ENCODE data around the gene ZNF3.

Gene ZNF3

GRCh38 chr7:100090527-100091410, 9.2 kb upstream of the ZNF3 start:
- H3K27ac ChIP-seq: no peak overlapping the region
- no peak overlapping the region for H3K4me3 ChIP-seq

DNA sequence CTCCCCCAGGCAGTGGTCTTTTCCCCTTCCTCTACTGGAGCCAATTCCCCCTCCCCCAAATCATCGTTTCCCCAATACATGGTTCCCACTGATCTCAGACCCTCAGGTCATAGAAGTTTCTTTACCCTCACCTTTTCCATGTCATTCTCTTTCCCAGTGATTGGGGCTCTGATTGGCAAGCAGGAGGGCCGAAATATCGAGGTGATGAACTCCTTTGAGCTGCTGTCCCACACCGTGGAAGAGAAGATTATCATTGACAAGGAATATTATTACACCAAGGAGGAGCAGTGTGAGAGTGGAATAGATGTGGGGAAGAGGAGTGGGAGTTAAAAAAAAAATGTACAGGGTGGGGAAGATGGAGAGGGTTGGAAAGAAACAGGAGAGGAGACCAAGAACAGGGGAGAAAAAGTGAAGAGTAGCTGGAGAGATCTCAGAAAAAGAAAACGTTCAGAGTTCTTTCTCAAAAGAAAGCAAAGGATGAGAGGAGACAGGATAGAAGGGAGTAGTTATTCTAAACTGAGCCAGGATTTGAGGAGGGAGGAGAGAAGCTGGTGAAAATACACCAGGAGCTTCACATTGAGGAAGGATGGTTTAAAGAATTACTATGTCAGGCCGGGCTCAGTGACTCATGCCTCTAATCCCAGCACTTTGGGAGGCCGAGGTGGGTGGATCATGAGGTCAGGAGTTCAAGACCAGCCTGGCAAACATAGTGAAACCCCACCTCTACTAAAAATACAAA, 8.1 kb upstream of the ZNF3 start:
- H3K27ac ChIP-seq: peak overlapping the region in 20 of 21 experiments; percentile 50 to 96 (median 90)
- peak overlapping the region; percentile 60 to 83 (median 67) for H3K4me3 ChIP-seq

- H3K4me3 ChIP-seq: peak within 1 kb of the TSS; percentile 60 to 83 (median 67)
- peak within 1 kb of the TSS; percentile 31 to 96 (median 89) for H3K27ac ChIP-seq
Observed at GRCh38 chr7:100088621-100089457, 7.3 kb upstream of the ZNF3 start, which contains the start of gene COPS6. Gene COPS6 (plus strand): TSS chr7:100088969. CDS start chr7:100088991, 22 bp downstream.

DNA sequence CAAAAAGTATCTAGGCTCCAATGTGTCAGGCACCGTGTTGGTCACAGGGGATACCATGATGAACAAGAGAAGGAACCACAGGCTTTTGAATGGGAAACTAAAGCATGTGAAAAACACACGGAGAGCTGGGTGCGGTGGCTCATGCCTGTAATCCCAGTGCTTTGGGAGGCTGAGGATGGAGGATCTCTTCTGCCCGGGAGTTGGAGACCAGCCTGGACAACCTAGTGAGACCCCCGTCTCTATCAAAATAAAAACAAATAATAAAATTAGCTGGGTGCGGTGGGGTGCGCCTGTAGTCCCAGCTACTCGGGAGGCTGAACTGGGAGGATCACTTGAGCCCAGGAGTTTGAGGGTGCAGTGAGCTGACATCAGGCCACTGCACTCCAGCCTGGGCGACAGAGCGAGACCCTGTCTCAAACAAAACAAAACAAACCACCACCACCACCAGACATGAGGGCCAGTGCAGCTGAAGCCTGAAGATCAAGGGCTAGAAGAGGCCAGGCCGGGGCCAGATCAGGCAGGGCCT, 6.6 kb upstream of the ZNF3 start:
- peak overlapping the region in 20 of 21 experiments; percentile 50 to 96 (median 90) for H3K27ac ChIP-seq
- peak overlapping the region; percentile 60 to 83 (median 67) for H3K4me3 ChIP-seq

DNA sequence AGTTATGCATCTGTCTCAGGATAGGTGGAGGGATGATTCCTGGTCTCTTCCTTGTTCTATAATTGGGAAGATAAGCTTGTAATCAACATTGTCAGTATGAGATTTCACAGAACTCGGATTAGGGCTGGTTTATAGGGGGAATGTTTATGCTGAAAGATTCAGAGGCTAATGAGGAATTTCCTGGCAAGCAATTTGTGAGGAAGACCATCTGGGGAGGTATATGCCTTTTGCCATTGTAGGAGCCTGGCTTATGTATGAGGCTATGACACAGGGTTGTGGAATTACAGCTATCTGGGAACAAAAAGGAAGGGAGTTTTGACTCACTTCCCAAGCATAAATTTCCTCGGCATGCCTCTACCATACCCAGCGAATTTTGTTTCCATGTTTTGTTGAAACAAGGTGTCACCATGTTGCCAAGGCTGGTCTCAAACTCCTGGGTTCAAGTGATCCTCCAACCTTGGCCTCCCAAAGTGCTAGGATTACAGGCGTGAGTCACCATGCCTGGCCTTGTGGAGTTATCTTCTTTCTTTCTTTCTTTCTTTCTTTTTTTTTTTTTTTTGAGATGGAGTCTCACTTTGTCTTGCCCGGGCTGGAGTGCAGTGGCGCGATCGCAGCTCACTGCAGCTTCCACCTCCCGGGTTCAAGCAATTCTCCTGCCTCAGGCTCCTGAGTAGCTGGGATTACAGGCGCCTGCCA, 5.7 kb upstream of the ZNF3 start:
- peak overlapping the region in 4 of 21 experiments; percentile 0 to 62 (median 30) for H3K27ac ChIP-seq
- no peak overlapping the region for H3K4me3 ChIP-seq

- no peak overlapping the region for H3K27ac ChIP-seq
- no peak overlapping the region for H3K4me3 ChIP-seq
Observed at GRCh38 chr7:100085515-100085914, 4.0 kb upstream of the ZNF3 start.

GRCh38 chr7:100082978-100083377, 1.5 kb upstream of the ZNF3 start:
- H3K4me3 ChIP-seq: no peak overlapping the region
- H3K27ac ChIP-seq: peak overlapping the region in 1 of 21 experiments; percentile 92

DNA sequence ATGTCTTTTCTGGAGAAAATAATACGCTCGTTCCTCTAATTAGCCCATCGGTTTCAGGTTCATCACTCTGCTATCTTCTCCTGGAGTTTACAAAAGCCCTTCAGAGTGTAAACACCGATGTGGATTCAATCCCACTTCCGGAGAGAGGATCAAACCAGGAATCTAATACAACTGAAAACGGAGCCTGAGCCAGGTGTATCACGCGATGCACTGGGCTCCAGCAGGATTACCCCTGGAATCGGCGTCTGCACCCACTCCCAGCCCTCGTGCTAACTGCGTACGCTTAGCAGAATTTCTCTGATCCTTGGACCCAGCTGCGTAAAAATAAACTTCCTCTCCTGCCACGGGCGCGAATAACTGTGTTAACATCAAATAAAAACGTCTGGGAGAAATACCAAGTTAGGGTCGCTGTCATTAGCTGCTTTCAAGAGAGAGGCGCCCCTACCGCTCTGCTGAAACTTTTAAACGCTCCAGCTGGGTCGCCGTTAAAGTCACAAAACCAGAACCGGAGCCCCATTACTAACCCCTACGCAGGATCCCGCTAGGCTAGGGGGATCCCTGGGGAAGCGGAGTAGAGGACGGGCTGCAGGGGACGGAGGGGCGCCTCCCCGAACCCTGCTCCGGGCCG, 502 bp downstream of the ZNF3 start:
- H3K27ac ChIP-seq: peak overlapping the region; percentile 73 to 94 (median 90)
- H3K4me3 ChIP-seq: peak overlapping the region; percentile 68 to 97 (median 87)

GRCh38 chr7:100079024-100079560, 2.4 kb downstream of the ZNF3 start:
- H3K4me3 ChIP-seq: no peak overlapping the region
- peak overlapping the region in 1 of 21 experiments; percentile 7 for H3K27ac ChIP-seq

GRCh38 chr7:100077205-100077604, 4.3 kb downstream of the ZNF3 start:
- no peak overlapping the region for H3K4me3 ChIP-seq
- no peak overlapping the region for H3K27ac ChIP-seq

- no peak overlapping the region for H3K27ac ChIP-seq
- no peak overlapping the region for H3K4me3 ChIP-seq
Observed at GRCh38 chr7:100075418-100075817, 6.1 kb downstream of the ZNF3 start.

GRCh38 chr7:100074841-100075240, 6.7 kb downstream of the ZNF3 start:
- no peak overlapping the region for H3K27ac ChIP-seq
- H3K4me3 ChIP-seq: no peak overlapping the region

DNA sequence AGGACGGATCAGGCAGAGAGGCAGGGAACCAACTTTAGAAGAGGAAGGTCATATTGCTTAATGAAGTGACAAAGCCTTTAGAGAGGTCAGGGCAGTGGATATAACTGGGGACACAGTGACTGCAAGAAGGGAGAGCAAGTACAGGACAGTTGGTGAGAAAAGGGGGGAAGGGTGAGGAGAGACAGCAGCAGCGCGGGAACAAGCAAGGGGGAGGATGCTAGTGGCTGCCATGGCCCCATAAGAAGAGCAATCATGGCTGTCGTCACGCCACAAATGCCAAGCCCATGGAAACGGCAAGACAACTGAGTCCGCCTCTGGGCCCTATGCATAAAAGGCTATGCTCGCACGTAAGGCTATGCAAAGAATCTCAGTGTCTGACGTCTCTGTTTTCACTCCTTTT, 9.1 kb downstream of the ZNF3 start:
- no peak overlapping the region for H3K27ac ChIP-seq
- no peak overlapping the region for H3K4me3 ChIP-seq

- H3K27ac ChIP-seq: no peak overlapping the region
- no peak overlapping the region for H3K4me3 ChIP-seq
Observed at GRCh38 chr7:100071018-100071723, 10.4 kb downstream of the ZNF3 start.

GRCh38 chr7:100069991-100070390, 11.5 kb downstream of the ZNF3 start:
- Histone ChIP-seq H3K4me3 (no peak overlapping the region), H3K27ac (no peak overlapping the region)

DNA sequence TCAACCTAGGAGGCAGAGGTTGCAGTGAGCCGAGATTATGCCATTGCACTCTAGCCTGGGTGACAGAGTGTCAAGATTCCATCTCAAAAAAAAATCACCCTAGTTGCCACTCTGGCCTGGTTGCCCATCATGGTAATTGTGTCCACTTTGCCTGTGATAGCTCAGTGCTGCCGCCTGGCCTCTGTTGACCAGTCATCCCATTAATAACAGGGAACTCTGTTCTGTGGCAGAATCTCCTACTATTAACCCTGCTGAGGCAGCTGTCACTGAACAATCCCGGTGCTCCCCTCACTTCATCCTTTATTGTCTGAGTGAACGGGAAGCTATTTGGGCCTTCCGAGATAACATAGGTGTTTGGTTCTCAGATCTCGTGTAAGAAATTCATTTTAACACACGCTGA, 14.6 kb downstream of the ZNF3 start:
- no peak overlapping the region for H3K27ac ChIP-seq
- no peak overlapping the region for H3K4me3 ChIP-seq

- Histone ChIP-seq H3K27ac (no peak overlapping the region), H3K4me3 (no peak overlapping the region)
Observed at GRCh38 chr7:100065452-100066186, 15.9 kb downstream of the ZNF3 start.

Measured in skin epidermis (tissue), 12 donors.